Raji (cell line): ENCODE measurements around the gene FKBP7.

ENCODE experiments used
- POLR2A ChIP-seq: IDR thresholded peaks from 2 replicates; pipeline ENCODE4 v1.6.1; 2011; ENCODE audit warnings: low read depth, low read length, control low read depth; ENCODE audit not compliant: insufficient read depth

The FKBP7 gene, protein sequence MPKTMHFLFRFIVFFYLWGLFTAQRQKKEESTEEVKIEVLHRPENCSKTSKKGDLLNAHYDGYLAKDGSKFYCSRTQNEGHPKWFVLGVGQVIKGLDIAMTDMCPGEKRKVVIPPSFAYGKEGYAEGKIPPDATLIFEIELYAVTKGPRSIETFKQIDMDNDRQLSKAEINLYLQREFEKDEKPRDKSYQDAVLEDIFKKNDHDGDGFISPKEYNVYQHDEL

DNA sequence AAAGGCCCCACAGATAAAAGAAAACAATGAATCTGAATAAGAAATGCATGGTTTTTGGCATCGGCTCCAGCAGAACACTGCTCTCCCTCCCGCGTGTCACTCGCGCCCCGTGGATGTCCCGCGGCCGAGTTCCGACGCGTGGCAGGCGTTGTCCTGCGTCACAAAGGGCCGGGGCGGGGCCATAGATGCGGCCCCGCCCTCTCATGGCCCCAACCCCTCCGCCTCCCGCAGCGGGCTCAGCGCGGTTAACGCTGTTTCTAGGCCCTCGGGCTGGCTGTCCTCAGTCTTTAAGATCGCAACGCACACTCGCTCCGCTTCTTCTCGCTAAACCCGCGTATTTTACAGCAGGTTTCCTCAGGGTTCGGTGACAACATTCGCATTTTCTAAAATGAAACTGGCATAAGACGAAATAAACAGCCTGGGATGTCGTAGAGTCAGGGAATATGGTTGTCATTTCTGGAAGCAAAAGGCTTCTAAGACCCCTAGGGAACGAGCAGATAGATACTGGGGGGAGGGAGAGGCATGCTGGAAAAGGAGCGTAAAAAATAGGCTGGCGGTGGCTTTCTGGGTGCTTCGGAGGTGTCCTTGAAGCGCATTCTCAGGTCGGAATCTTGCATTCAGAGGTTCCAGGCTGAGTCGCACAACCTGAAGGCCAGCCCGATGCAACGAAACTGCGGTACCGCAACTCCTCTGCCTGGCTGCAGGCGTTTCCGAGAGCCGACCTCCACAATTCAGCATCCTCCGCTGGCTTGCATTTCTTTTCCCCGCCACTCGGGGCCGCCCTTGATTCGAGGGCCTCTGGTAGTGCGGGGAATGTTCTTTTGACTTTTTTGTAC, at the start of gene FKBP7:
Gene FKBP7 (minus strand): TSS at position 162 of the 836 bp plus-strand sequence. CDS start 101 bp downstream, at position 61.
- TF ChIP-seq POLR2A, result peak; percentile 85

DNA sequence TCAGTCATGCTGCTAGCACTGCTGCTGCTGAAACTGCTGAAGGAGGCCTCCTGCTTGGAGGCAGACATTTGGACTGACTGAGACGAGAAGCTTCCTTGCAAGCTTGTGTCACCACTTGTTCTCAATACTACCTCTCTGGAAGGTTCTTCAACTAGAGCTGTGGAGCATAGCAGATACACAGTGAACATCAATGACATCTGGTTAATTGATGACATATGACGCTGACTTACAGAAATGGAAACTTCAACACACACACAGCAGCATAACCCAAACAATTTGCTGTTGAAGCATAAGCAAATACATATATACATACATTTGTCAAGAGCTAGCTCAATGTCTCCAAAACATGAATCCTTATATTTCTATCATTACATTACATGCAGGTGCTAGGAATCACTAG, 49.2 kb upstream of the FKBP7 start:
- no peak for TF ChIP-seq POLR2A

DNA sequence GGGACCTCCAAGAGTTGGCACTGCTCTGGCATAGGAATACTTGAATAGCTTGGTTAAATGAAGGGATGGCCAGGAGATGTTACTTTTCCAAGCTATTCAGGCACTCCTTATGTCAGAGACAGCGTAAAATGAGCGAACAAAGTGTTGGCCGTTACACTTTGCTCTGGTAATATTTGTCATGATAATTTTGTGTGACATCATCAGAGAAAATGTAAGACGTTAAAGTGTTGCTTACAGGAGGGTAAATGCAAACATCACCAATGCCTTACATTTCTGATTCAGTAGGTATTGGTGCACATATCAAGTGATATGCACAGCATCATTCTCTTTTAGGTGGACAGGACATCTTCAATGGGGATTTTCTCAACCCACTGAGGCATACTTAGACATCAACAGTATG, 47.9 kb upstream of the FKBP7 start:
- TF ChIP-seq POLR2A, result no peak

DNA sequence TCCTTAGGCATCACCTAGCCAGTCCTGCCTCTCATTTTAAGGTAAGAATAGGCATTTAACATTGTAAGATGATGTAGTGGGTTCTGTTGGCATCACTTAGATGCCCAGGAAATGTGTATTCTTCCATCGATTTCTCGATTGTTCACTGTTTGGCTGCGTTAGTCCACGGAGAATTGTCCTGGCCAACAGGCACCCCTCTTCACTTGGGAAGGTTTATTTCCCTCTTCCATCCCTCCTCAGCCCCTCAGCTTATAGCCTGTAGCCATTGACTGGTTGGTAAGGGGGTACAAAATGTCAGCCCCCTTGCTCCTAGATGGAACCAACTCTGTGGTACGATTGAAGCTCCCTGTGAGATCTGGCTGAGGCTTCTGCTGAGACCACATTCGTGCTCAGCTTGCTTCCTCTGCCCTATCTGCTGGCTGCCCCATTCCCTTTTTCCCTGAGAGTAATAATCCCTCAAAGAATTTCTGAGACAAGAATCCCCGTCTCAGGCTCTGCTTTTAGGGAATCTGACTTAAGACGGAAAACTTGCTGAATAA, 45.3 kb upstream of the FKBP7 start:
- no peak for TF ChIP-seq POLR2A

DNA sequence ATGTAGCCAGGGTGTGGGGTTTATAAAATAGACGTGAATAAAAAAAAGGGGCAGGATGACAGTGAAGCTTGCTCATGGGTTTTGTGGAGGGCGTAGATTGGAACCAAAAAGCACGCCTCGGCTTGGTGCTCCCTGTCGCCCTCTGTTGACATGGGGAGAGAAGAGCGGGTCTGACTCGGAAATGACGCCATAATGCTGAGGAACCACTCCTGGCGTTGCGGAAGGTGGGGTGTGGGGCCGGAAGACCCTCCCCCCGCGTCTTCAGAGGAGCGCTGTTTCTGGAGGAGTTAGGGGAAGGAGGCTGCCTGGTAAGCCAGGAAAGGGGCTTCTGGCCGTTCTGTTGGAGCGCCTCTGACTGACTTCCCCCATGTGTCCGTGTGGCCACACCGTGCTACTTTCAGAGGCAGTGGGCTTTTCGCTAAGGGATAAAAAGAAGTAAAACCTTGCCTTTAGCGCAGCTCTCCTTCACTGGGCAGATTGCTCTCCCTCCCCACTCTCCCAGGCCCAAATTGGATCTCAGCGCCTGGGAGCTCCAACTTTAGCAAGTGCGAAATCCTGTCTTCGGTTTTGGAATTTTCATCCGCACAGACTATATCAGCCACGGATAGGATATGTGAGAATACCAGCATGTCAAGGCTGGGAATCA, 44.7 kb upstream of the FKBP7 start:
- peak; percentile 75 for TF ChIP-seq POLR2A

DNA sequence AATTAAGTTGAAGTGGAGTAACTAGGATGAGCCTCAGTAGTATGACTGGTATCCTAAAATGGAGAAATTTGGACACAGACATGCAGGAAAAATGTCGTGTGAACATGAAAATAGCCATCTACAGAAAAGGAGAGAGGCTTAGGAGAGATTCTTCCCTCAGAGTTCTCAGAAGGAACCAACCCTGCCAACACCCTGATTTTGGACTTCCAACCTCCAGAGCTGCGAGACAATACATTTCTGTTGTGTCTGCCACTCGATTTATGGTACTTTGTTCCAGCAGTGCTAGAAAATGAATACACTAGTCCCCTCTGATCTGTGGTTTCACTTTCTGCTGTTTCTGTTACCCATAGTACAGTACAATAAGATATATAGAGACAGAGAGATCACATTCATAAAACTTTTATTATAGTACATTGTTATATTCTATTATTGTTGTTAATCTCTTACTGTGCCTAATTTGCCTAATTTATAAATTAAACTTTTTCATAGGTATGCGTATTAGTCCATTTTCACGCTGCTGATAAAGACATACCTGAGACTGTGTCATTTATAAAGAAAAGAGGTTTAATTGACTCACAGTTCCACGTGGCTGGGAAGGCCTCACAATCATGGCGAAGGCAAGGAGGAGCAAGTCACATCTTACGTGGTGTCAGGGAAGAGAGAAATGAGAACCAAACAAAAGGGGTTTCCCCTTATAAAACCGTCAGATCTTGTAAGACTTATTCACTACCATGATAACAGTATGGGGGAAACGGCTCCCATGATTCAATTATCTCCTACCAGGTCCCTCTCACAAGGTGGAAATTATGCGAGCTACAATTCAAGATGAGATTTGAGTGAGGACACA, 43.1 kb upstream of the FKBP7 start:
- TF ChIP-seq POLR2A, result no peak

DNA sequence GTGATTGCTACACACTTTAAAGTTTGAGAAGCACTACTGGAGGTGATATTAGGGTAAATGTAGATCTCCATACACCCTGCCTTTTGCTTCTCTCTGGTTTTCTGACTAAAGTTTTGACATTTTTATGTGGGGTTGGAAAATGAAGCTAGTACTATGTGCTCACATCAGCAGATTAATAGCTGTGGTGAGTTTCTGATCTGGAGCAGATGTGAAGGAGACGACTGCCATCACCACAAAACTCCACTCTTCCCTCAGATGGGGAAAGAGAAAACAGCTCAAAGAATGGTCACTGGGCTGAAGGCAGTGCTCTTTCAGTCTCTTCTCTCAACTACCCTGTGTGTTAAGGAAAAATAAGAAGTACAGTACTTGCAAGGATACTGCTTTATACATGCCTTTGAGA, 39.1 kb upstream of the FKBP7 start:
- TF ChIP-seq POLR2A, result no peak

DNA sequence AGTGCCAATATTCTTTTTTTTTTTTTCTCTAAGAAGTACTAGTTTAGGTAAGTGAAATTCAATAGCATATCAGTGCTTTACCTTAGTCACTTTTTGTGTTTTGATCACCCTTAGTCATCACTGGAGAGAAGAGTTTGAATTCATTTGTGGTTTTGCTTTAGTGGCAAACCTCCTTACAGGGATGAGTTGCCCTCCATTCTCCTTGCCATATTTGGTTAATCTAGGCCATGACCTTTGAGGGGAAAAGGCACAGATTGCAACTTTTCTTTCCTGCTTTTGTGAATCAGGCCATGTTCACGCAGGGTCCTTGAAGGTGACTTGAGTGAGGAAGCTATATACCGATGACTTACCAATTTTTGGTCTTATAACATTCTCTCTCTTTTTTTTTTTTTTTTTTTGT, 36.3 kb upstream of the FKBP7 start:
- TF ChIP-seq POLR2A, result no peak

DNA sequence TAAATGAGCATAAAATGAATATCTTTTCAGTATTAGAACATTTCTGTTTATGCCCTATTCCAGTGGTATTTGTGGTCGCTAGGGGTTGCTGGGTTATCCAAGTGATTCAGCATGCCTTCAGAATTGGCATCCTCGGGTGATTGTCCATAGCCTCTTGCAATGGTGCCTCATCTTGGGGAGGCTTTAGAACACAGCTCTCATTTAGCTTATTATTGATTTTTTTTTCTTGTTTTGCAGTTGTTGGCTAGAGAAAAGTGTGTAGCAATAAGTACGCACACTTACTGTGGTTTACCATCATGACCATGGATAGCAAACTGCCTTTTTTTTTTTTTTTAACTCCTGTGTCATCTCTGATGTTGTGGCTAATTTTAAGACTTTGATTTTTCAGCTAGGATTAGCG, 35.5 kb upstream of the FKBP7 start:
- no peak for TF ChIP-seq POLR2A

DNA sequence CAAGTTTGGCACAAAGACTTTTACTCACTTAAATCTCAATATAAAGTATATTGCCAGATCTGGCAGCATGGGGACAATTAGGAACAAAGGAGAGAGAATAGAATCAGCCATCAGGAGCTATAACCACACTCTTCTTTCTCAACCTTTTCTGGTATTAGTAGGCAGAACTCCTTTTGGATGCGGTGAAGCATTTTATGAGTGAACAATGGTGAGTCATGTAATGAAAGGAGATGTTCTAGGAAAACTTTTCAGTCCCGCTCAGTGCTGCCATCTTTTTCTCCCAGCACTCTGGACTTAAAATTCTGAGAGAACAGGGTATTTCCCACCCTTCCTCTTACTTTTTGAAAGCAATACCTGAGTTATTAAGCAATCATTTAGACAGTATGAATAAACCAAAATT, 34.1 kb upstream of the FKBP7 start:
- no peak for TF ChIP-seq POLR2A

DNA sequence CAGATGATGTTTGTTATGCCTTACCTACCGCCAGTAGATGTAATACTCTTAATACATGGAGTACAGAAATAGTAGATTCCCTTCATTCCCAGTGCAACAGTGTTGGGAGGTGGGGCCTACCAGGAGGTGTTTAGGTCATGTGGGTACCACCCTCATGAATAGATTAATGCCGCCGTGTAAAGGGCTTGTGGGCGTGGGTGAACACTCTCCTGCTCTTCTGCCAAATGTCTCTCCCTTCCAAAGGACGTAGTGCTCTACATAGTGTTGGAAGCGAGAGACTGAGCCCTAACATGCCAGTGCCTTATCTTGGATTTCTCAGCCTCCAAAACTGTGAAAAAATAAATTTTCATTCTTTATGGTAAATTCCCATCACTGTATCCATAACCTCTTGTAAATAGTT, 32.0 kb upstream of the FKBP7 start:
- no peak for TF ChIP-seq POLR2A

DNA sequence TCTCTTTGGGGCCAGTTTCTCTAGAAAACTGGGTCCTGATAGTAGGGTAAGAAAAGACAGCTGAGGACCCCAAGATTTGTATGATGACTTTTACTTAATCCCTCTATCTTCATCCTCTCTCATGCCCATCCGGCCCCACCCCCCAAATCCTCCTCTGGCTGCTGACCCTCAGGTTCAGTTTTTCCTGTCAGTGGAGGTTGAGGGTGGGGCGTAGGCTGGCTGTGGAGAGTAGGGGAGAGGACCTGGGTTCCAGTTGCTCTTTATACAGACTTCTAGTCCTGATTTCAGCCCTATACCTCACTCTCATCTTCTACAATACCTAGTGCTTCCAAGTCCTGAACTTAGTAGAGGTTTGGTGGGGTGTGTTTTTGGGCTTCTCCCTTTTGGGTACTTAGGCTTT, 30.2 kb upstream of the FKBP7 start:
- no peak for TF ChIP-seq POLR2A

DNA sequence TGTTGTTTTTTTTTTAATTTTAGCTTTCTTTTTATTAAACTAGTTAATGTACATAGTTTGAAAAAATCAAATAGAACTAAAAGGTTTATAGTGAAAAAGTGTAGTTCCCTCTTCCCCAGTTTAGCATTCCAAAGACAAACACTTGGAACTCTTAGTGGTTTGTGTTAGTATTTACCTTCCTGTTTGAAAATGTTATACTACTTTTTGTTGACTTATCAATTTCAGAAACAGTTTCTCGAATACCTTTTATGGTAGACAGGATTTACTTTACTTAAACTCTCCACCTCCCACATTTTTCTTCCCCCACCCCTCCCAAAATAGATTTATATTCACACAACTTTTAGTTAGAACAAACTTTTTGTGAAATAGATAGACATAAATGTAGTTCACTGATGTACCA, 28.5 kb upstream of the FKBP7 start:
- no peak for TF ChIP-seq POLR2A

DNA sequence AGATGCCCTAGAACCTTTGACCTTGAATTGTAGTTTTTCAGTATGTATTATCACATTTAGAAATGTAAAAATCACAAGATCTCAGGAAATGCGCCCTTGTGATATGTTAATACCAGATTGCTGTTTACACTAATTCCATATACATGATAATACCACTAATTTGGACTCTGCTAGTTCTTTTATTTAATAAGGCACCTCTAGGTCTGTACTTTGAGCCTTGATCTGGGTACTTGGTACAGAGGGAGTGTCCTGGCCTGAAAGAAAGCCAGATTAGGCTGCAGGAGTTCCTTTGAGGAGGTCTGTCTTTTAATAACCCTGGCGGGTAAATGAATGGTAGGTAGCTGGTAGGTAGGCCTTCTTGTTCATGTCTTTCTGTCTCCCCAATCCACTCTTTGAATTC, 28.1 kb upstream of the FKBP7 start:
- no peak for TF ChIP-seq POLR2A

DNA sequence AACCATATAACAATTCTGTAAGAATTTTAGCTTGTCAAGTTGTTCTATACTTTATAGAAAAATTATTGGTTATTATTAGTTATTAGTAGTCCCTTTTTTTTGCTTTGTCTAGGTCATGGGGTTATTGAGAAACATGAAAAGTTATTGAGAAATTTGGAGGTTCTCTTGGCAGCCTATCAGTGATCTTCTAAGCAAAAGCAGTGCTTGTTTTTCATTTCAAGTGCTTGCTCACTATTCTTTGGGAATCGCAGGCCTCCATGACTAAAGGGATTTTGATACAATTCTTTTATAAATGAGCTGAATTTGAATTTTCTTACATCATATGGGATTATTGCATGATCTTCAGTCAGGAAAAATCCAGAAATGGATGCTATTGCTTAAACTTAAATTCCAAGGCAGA, 27.7 kb upstream of the FKBP7 start:
- no peak for TF ChIP-seq POLR2A
